HL-60 (cell line): ENCODE results near the gene REEP3.

Experiments
- DNase-seq, 2 experiments: peaks; one replicate each; pipeline ENCODE4 v3.0.0-alpha.2; 2010 to 2020; ENCODE audit warnings: low read depth in 1 of 2, low spot score in 1 of 2
- H3K27ac ChIP-seq: fragments of 250-450 bp; sonication (Bioruptor Pico); replicated peaks from 2 replicates; pipeline ENCODE4 v1.5.1; 2020; ENCODE audit warnings: mild to moderate bottlenecking, moderate library complexity
- H3K27me3 ChIP-seq: fragments of 250-450 bp; sonication (Bioruptor Pico); 2 replicates; pipeline ENCODE4 v1.5.1; 2021; ENCODE audit warnings: mild to moderate bottlenecking, moderate library complexity; ENCODE audit not compliant: insufficient read depth, poor library complexity, severe bottlenecking
- H3K4me3 ChIP-seq: replicated peaks from 2 replicates; pipeline ENCODE4 v1.5.1; 2011; ENCODE audit warnings: mild to moderate bottlenecking, control low read depth, low read length; ENCODE audit not compliant: insufficient read depth
- CTCF ChIP-seq: IDR thresholded peaks from one replicate; pipeline ENCODE4 v1.5.1; 2011; ENCODE audit warnings: low read length, control low read depth, inconsistent platforms; ENCODE audit not compliant: insufficient read depth
- GABPA ChIP-seq: IDR thresholded peaks from 2 replicates; pipeline ENCODE4 v1.6.1; 2012; ENCODE audit warnings: low read depth
- POLR2AphosphoS5 ChIP-seq: IDR thresholded peaks from 2 replicates; pipeline ENCODE4 v1.6.1; 2012; ENCODE audit warnings: low read depth
- REST ChIP-seq: IDR thresholded peaks from 2 replicates; pipeline ENCODE4 v1.6.1; 2012; ENCODE audit warnings: low read depth; ENCODE audit not compliant: insufficient replicate concordance
- SPI1 ChIP-seq: IDR thresholded peaks from 2 replicates; pipeline ENCODE4 v1.6.1; 2012; ENCODE audit warnings: low read depth, mild to moderate bottlenecking, borderline replicate concordance

The REEP3 gene

GRCh38 chr10:63629363-63630084 lies 108.3 kb downstream of the REEP3 start:
- peak overlapping the region; percentile 69 for H3K4me3 ChIP-seq
- peak in 1 of 2 experiments; percentile 92 for DNase-seq
- no peaks in the 10 kb centered on the region for H3K27me3 ChIP-seq
- peak overlapping the region; percentile 91 for H3K27ac ChIP-seq
- no peak for TF ChIP-seq GABPA
- TF ChIP-seq REST, result peak; percentile 11
- TF ChIP-seq CTCF, result peak; percentile 82
- TF ChIP-seq SPI1, result peak; percentile 12; the same call in 1 of the 2 replicates
- TF ChIP-seq POLR2AphosphoS5, result no peak; the same call in 1 of the 2 replicates

- TF ChIP-seq POLR2AphosphoS5, result peak; percentile 55; the same call in 1 of the 2 replicates
- no peak for TF ChIP-seq REST
- Histone ChIP-seq H3K27me3 (no peaks in the 10 kb centered on the region), H3K4me3 (peak overlapping the region; percentile 69), H3K27ac (peak overlapping the region; percentile 91)
- peak; percentile 77 to 86 for DNase-seq
Measured at GRCh38 chr10:63630085-63630930, 109.1 kb downstream of the REEP3 start.

GRCh38 chr10:63630931-63631680 lies 109.9 kb downstream of the REEP3 start:
- Histone ChIP-seq H3K4me3 (peak overlapping the region; percentile 69), H3K27ac (peak overlapping the region; percentile 91), H3K27me3 (no peaks in the 10 kb centered on the region)
- DNase-seq, result no peak
- no peak for TF ChIP-seq SPI1
- no peak for TF ChIP-seq REST
- no peak for TF ChIP-seq GABPA
- TF ChIP-seq POLR2AphosphoS5, result no peak
- TF ChIP-seq CTCF, result no peak
